H1 (cell line): ENCODE results near the gene RPIA. TPM values are rescaled to one million over a fixed set of nuclear protein-coding genes. Genes with fewer than 3 reads are reported as not detected.

Experiments used
- CTCF ChIA-PET: fragments of 300-600 bp; sonication (Branson Sonifier 250); formaldehyde crosslinking; loops from one replicate; lab custom pipeline; 2021; ENCODE audit not compliant: partially characterized antibody; lab: Charles Lee
- POLR2A ChIA-PET: fragments of 300-600 bp; sonication (Branson Sonifier 250); formaldehyde crosslinking; loops from one replicate; lab custom pipeline; 2021; ENCODE audit warnings: inconsistent platforms; ENCODE audit not compliant: partially characterized antibody; lab: Charles Lee
- DNase-seq, 2 experiments: peaks; one replicate each; pipeline versions ENCODE4 v3.0.0 to v3.0.0-alpha.2; 2010 to 2022; ENCODE audit warnings: low spot score in 2 of 2, low read depth in 1 of 2, mixed read lengths in 1 of 2
- FAIRE-seq: peaks from 2 replicates; lab custom pipeline; 2011; peaks lifted over from hg19 to GRCh38; lab: Jason Lieb, UNC
- H2AFZ ChIP-seq: 2 replicates; pipeline ENCODE4 v1.8.1; 2012; ENCODE audit warnings: low read length, inconsistent platforms
- H2AK5ac ChIP-seq: 2 replicates; pipeline ENCODE4 v1.6.1; 2013; ENCODE audit warnings: low read depth, low read length
- H2BK120ac ChIP-seq: replicated peaks from 2 replicates; pipeline ENCODE3; 2013; ENCODE audit warnings: low read depth, low read length, inconsistent platforms
- H2BK12ac ChIP-seq: 2 replicates; pipeline ENCODE4 v1.6.1; 2013; ENCODE audit warnings: low read depth, low read length
- H2BK15ac ChIP-seq: 2 replicates; pipeline ENCODE4 v1.6.1; 2013; ENCODE audit warnings: low read length
- H2BK20ac ChIP-seq: 2 replicates; pipeline ENCODE4 v1.6.1; 2013; ENCODE audit warnings: low read length
- H2BK5ac ChIP-seq: 2 replicates; pipeline ENCODE4 v1.6.1; 2013; ENCODE audit warnings: low read depth, low read length
- H3K14ac ChIP-seq: 2 replicates; pipeline ENCODE4 v1.6.1; 2013; ENCODE audit warnings: inconsistent platforms; ENCODE audit not compliant: insufficient read length
- H3K18ac ChIP-seq: 2 replicates; pipeline ENCODE4 v1.6.1; 2013; ENCODE audit warnings: low read length; ENCODE audit errors: extremely low read depth
- H3K23ac ChIP-seq: 2 replicates; pipeline ENCODE4 v1.6.1; 2013; ENCODE audit warnings: inconsistent platforms; ENCODE audit not compliant: insufficient read length
- H3K23me2 ChIP-seq: 2 replicates; pipeline ENCODE4 v1.6.1; 2013; ENCODE audit warnings: low read depth, low read length
- H3K27ac ChIP-seq: 2 replicates; pipeline ENCODE4 v1.6.1; 2011; ENCODE audit warnings: low read depth, low read length, inconsistent platforms
- H3K27me3 ChIP-seq, 4 experiments: replicated peaks in 1 of 4; 1 replicate in 1 of 4; 2 replicates in 3 of 4; pipeline versions ENCODE4 v1.6.1 to v1.8.1; 2011 to 2013; ENCODE audit warnings: low read length in 3 of 4, mild to moderate bottlenecking in 3 of 4, inconsistent platforms in 2 of 4, mixed read lengths in 2 of 4, moderate library complexity in 1 of 4; ENCODE audit not compliant: control insufficient read depth in 3 of 4, insufficient read depth in 3 of 4; ENCODE audit errors: extremely low read depth in 1 of 4
- H3K36me3 ChIP-seq, 4 experiments: 2 replicates each; pipeline versions ENCODE4 v1.6.1 to v1.8.1; 2011 to 2013; ENCODE audit warnings: mild to moderate bottlenecking in 4 of 4, low read length in 3 of 4, moderate library complexity in 2 of 4, control low read depth in 1 of 4, inconsistent platforms in 1 of 4; ENCODE audit not compliant: insufficient read depth in 4 of 4, control insufficient read depth in 2 of 4
- H3K4ac ChIP-seq: replicated peaks from 2 replicates; pipeline ENCODE3; 2013; ENCODE audit warnings: low read length, low read depth, mixed read lengths, inconsistent platforms; ENCODE audit not compliant: insufficient read length
- H3K4me1 ChIP-seq, 4 experiments: replicated peaks in 1 of 4; 1 replicate in 1 of 4; 2 replicates in 3 of 4; pipeline versions ENCODE4 v1.6.1 to v1.8.1; 2011 to 2013; ENCODE audit warnings: low read length in 3 of 4, inconsistent platforms in 2 of 4, mixed read lengths in 1 of 4; ENCODE audit not compliant: insufficient read depth in 4 of 4, control insufficient read depth in 3 of 4
- H3K4me2 ChIP-seq, 2 experiments: 2 replicates each; pipeline versions ENCODE4 v1.6.1 to v1.8.1; 2011 to 2013; ENCODE audit warnings: low read depth in 2 of 2, low read length in 2 of 2, control low read depth in 1 of 2, inconsistent platforms in 1 of 2, mild to moderate bottlenecking in 1 of 2; ENCODE audit not compliant: insufficient read depth in 1 of 2
- H3K4me3 ChIP-seq, 4 experiments: fragments of 200-600, 300-600 bp in 1 of 4; sonication (generic), shearing (Covaris generic), sonication (Bioruptor Twin) in 1 of 4; 2 replicates each; pipeline versions ENCODE4 v1.5.1 to v1.8.1; 2011 to 2016; ENCODE audit warnings: low read length in 4 of 4, low read depth in 3 of 4, control low read depth in 2 of 4, inconsistent platforms in 2 of 4, mild to moderate bottlenecking in 2 of 4, mixed read lengths in 1 of 4, moderate library complexity in 1 of 4; ENCODE audit not compliant: insufficient read depth in 2 of 4; ENCODE audit errors: extremely low read depth in 1 of 4
- H3K56ac ChIP-seq: replicated peaks from 2 replicates; pipeline ENCODE3; 2013; ENCODE audit warnings: low read depth, mild to moderate bottlenecking, mixed read lengths, low read length, inconsistent platforms; ENCODE audit not compliant: insufficient read length
- H3K79me1 ChIP-seq: 2 replicates; pipeline ENCODE4 v1.6.1; 2013; ENCODE audit warnings: low read depth, low read length, control low read depth
- H3K79me2 ChIP-seq, 2 experiments: 2 replicates each; pipeline versions ENCODE4 v1.6.1 to v1.8.1; 2012 to 2013; ENCODE audit warnings: low read length in 2 of 2, mild to moderate bottlenecking in 2 of 2, inconsistent platforms in 1 of 2; ENCODE audit not compliant: insufficient read depth in 2 of 2, control insufficient read depth in 1 of 2
- H3K9ac ChIP-seq, 4 experiments: replicated peaks in 1 of 4; 1 replicate in 1 of 4; 2 replicates in 3 of 4; pipeline versions ENCODE4 v1.6.1 to v1.8.1; 2011 to 2013; ENCODE audit warnings: low read depth in 3 of 4, low read length in 3 of 4, control low read depth in 2 of 4, mild to moderate bottlenecking in 2 of 4, moderate library complexity in 2 of 4, inconsistent platforms in 1 of 4; ENCODE audit errors: extremely low read depth in 1 of 4
- H3K9me3 ChIP-seq, 2 experiments: 2 replicates each; pipeline versions ENCODE4 v1.6.1 to v1.8.1; 2012 to 2013; ENCODE audit warnings: mild to moderate bottlenecking in 2 of 2, moderate library complexity in 2 of 2, control low read depth in 1 of 2, inconsistent platforms in 1 of 2, low read depth in 1 of 2, low read length in 1 of 2, mixed read lengths in 1 of 2; ENCODE audit not compliant: insufficient read depth in 2 of 2
- H4K20me1 ChIP-seq, 2 experiments: replicated peaks in 1 of 2; 2 replicates each; pipeline versions ENCODE3 to v1.8.1; 2011 to 2013; ENCODE audit warnings: inconsistent platforms in 2 of 2, low read length in 2 of 2, mild to moderate bottlenecking in 1 of 2; ENCODE audit not compliant: insufficient read depth in 2 of 2, control insufficient read depth in 1 of 2
- H4K5ac ChIP-seq: 2 replicates; pipeline ENCODE4 v1.6.1; 2013; ENCODE audit warnings: low read length, low read depth, mixed read lengths, inconsistent platforms; ENCODE audit not compliant: insufficient read length
- H4K8ac ChIP-seq: 2 replicates; pipeline ENCODE4 v1.8.0; 2013; ENCODE audit warnings: mild to moderate bottlenecking, moderate library complexity, low read length, inconsistent platforms; ENCODE audit not compliant: insufficient read depth; ENCODE audit errors: extremely low read depth
- H4K91ac ChIP-seq: replicated peaks from 2 replicates; pipeline ENCODE3; 2013; ENCODE audit warnings: low read length, mixed read lengths, inconsistent platforms; ENCODE audit not compliant: insufficient read length
- ASH2L ChIP-seq: fragments of 200-600, 300-600 bp; sonication (generic); IDR thresholded peaks from one replicate; pipeline ENCODE4 v1.7.1; 2017; ENCODE audit warnings: low read length
- ATF2 ChIP-seq: IDR thresholded peaks from 2 replicates; pipeline ENCODE4 v1.6.1; 2012; ENCODE audit warnings: low read length, inconsistent platforms
- BCL11A ChIP-seq, 2 experiments: IDR thresholded peaks; one replicate each; pipeline ENCODE4 v1.6.1; 2011; ENCODE audit warnings: low read depth in 2 of 2, low read length in 2 of 2, mild to moderate bottlenecking in 2 of 2
- BRCA1 ChIP-seq: IDR thresholded peaks from 2 replicates; pipeline ENCODE4 v1.6.1; 2012; ENCODE audit warnings: low read depth, low read length, improper control_type of control experiment
- CHD1 ChIP-seq: IDR thresholded peaks from 2 replicates; pipeline ENCODE4 v1.6.1; 2012; ENCODE audit warnings: low read depth, low read length, improper control_type of control experiment
- CREB1 ChIP-seq: IDR thresholded peaks from 2 replicates; pipeline ENCODE4 v1.6.1; 2012; ENCODE audit warnings: inconsistent platforms
- FOSL1 ChIP-seq: IDR thresholded peaks from 2 replicates; pipeline ENCODE4 v1.6.1; 2011; ENCODE audit warnings: mild to moderate bottlenecking, low read depth, low read length, moderate library complexity; ENCODE audit not compliant: insufficient read depth
- HDAC2 ChIP-seq, 2 experiments: fragments of 300-600 bp in 1 of 2; sonication (generic) in 1 of 2; IDR thresholded peaks; 2 replicates each; pipeline ENCODE4 v1.6.1; 2011 to 2012; ENCODE audit warnings: low read depth in 2 of 2, low read length in 2 of 2, mild to moderate bottlenecking in 2 of 2, moderate library complexity in 2 of 2, borderline replicate concordance in 1 of 2, inconsistent platforms in 1 of 2
- POLR2A ChIP-seq, 2 experiments: IDR thresholded peaks; 1 replicate in 1 of 2; 2 replicates in 1 of 2; pipeline ENCODE4 v1.6.1; 2011; ENCODE audit warnings: low read depth in 2 of 2, low read length in 2 of 2, mild to moderate bottlenecking in 2 of 2; ENCODE audit errors: control extremely low read depth in 1 of 2
- RXRA ChIP-seq: IDR thresholded peaks from 2 replicates; pipeline ENCODE4 v1.6.1; 2011; ENCODE audit warnings: low read depth, mild to moderate bottlenecking, low read length, moderate library complexity; ENCODE audit not compliant: insufficient read depth
- SIRT6 ChIP-seq: IDR thresholded peaks from one replicate; pipeline ENCODE4 v1.7.1; 2012; ENCODE audit warnings: low read length, inconsistent platforms
- TAF1 ChIP-seq: IDR thresholded peaks from 2 replicates; pipeline ENCODE4 v1.6.1; 2011; ENCODE audit warnings: mild to moderate bottlenecking, low read depth, low read length
- TBP ChIP-seq: IDR thresholded peaks from 2 replicates; pipeline ENCODE4 v1.6.1; 2011; ENCODE audit warnings: low read depth, low read length, improper control_type of control experiment
- YY1 ChIP-seq: IDR thresholded peaks from 2 replicates; pipeline ENCODE4 v1.6.1; 2011; ENCODE audit warnings: low read depth, mild to moderate bottlenecking, low read length
- WGBS, 2 experiments: shearing (Covaris generic) in 1 of 2; methylation state at CpG; one replicate each; pipeline versions ENCODE4 v1.1.6 to v1.1.7; 2013 to 2015; ENCODE audit warnings: low lambda C conversion rate in 2 of 2, mixed read lengths in 2 of 2, inconsistent platforms in 1 of 2, low coverage in 1 of 2, missing lambda C conversion rate in 1 of 2; ENCODE audit not compliant: insufficient replicate concordance in 2 of 2, insufficient coverage in 1 of 2, insufficient read length in 1 of 2; ENCODE audit errors: extremely low coverage in 1 of 2, missing lambda C conversion rate in 1 of 2; 5-methylcytosine and 5-hydroxymethylcytosine counted together
- polyA plus RNA-seq, 7 experiments: library from polyadenylated mRNA; depleted of rRNA in 3 of 7; stranded (reverse) in 5 of 7; unstranded in 2 of 7; fragments of >200 nt in 5 of 7; fragments of 200-250 nt in 2 of 7; gene quantifications; 1 replicate in 5 of 7; 2 replicates in 1 of 7; 4 replicates in 1 of 7; pipeline versions ENCODE4 v1.2.1 to v1.2.3, GENCODE V29; 2011 to 2013; ENCODE audit warnings: missing spikeins in 2 of 7, mixed read lengths in 2 of 7
- total RNA-seq: library from RNA; stranded (reverse); fragmentation: NEBNext Ultra II Directional; extraction: Animal tissue kit (Norgen Biotek cat#: 25700); gene quantifications from 2 replicates; pipeline ENCODE4 v1.2.1, GENCODE V29; 2021

RPIA gene
- total and polyA plus RNA-seq, 2 of the 8 experiments (the other 6 are each of a cell fraction or from before 2014, with no cell fraction given) = 13.1 to 24.0 TPM

- Histone ChIP-seq H3K9me3 (no peaks in the 10 kb centered on the region), H2BK15ac (0 out of 2 replicates have a peak overlapping the region, but pooled peaks have one; percentile 46), H2BK5ac (no peak overlapping the region), H3K14ac (no peak overlapping the region), H2BK20ac (no peak overlapping the region), H3K4ac (no peak overlapping the region), H3K27ac (no peak overlapping the region), H4K8ac (no peak overlapping the region), H3K4me2 (no peak overlapping the region), H3K79me1 (no peaks in the 10 kb centered on the region), H3K18ac (no peak overlapping the region), H4K20me1 (no peaks in the 10 kb centered on the region), H3K23me2 (no peaks in the 10 kb centered on the region), H3K79me2 (no peaks in the 10 kb centered on the region), H3K9ac (no peak overlapping the region), H2AK5ac (no peak overlapping the region), H3K4me1 (no peaks in the 10 kb centered on the region; a peak in 1 of 7 replicates), H3K27me3 (no peaks in the 10 kb centered on the region), H2BK120ac (no peak overlapping the region), H4K5ac (no peak overlapping the region), H3K56ac (no peak overlapping the region), H3K23ac (no peak overlapping the region), H3K36me3 (no peaks in the 10 kb centered on the region), H3K4me3 (no peak overlapping the region), H2AFZ (no peak overlapping the region), H2BK12ac (no peak overlapping the region), H4K91ac (no peak overlapping the region)
- ChIA-PET POLR2A (no interaction called here), CTCF (interaction anchor here (0.6 to 13.6 kb wide), 21 partner anchors 8 to 478 kb away, joined by 3 to 306 read pairs (median 6); no protein-coding TSS in a partner anchor)
- DNase-seq = no peak
- 86% methylated on average over 2 of the region's 2 CpGs; no CpG with 5 or more reads in 1 of the 2 experiments for WGBS, 2 experiments
- no peak for FAIRE-seq
- TF ChIP-seq ASH2L (no peak), BCL11A (IDR thresholded peaks at IDR 0.05; ENCODE audit: low read depth in 2 of 2, low read length in 2 of 2) (no peak), SIRT6 (no peak), TBP (no peak), CREB1 (no peak), FOSL1 (no peak), CHD1 (no peak), RXRA (no peak), BRCA1 (no peak), TAF1 (no peak), HDAC2 (IDR thresholded peaks at IDR 0.05; ENCODE audit: borderline replicate concordance in 1 of 2, low read depth in 2 of 2, low read length in 2 of 2) (no peak), ATF2 (no peak), YY1 (no peak), POLR2A (IDR thresholded peaks at IDR 0.05; ENCODE audit: control extremely low read depth in 1 of 2, low read depth in 2 of 2, low read length in 2 of 2) (no peak)
Measured at GRCh38 chr2:88668862-88669261, 22.6 kb upstream of the RPIA start.
